Trophoblast cell (in vitro differentiated cells and primary cell): ENCODE data around the gene EEF2KMT.
"Not testable (repeated sequence)": the region's sequence is repeated elsewhere in the genome, so short reads cannot be mapped to it uniquely, and the experiment has no call there.

ENCODE experiments used
- DNase-seq, 2 donors: peaks; one replicate each; pipeline ENCODE4 v3.0.0-alpha.2; 2016
- H2AFZ ChIP-seq: 2 replicates; pipeline ENCODE4 v1.6.1; 2013; ENCODE audit warnings: low read length, moderate library complexity, mild to moderate bottlenecking; ENCODE audit not compliant: insufficient read depth, poor library complexity
- H2AK5ac ChIP-seq: 2 replicates; pipeline ENCODE4 v1.6.1; 2013; ENCODE audit warnings: mild to moderate bottlenecking, low read length
- H2BK120ac ChIP-seq: 2 replicates; pipeline ENCODE4 v1.6.1; 2013; ENCODE audit warnings: low read length, mild to moderate bottlenecking, moderate library complexity; ENCODE audit not compliant: insufficient read depth, poor library complexity
- H2BK12ac ChIP-seq: 2 replicates; pipeline ENCODE4 v1.6.1; 2013; ENCODE audit warnings: mild to moderate bottlenecking, low read length, moderate library complexity
- H2BK5ac ChIP-seq: 2 replicates; pipeline ENCODE4 v1.6.1; 2013; ENCODE audit warnings: low read length, low read depth, moderate library complexity, mild to moderate bottlenecking; ENCODE audit not compliant: poor library complexity
- H3K14ac ChIP-seq: 2 replicates; pipeline ENCODE4 v1.6.1; 2013; ENCODE audit warnings: mild to moderate bottlenecking, low read length
- H3K18ac ChIP-seq: 2 replicates; pipeline ENCODE4 v1.6.1; 2013; ENCODE audit warnings: mild to moderate bottlenecking, low read length
- H3K23ac ChIP-seq: 2 replicates; pipeline ENCODE4 v1.6.1; 2013; ENCODE audit warnings: low read length
- H3K27ac ChIP-seq: 2 replicates; pipeline ENCODE4 v1.5.1; 2013; ENCODE audit warnings: low read depth, mild to moderate bottlenecking, inconsistent platforms, low read length, moderate library complexity
- H3K27me3 ChIP-seq: 2 replicates; pipeline ENCODE4 v1.6.1; 2013; ENCODE audit warnings: inconsistent platforms, mild to moderate bottlenecking, low read length, moderate library complexity; ENCODE audit not compliant: insufficient read depth
- H3K36me3 ChIP-seq, 2 experiments: 1 replicate in 1 of 2; 2 replicates in 1 of 2; pipeline ENCODE4 v1.6.1; 2013; ENCODE audit warnings: low read length in 2 of 2, mild to moderate bottlenecking in 2 of 2, moderate library complexity in 1 of 2; ENCODE audit not compliant: insufficient read depth in 2 of 2, control insufficient read depth in 1 of 2
- H3K4ac ChIP-seq: 2 replicates; pipeline ENCODE4 v1.6.1; 2013; ENCODE audit warnings: low read depth, mild to moderate bottlenecking, low read length, moderate library complexity
- H3K4me1 ChIP-seq, 2 experiments: 1 replicate in 1 of 2; 2 replicates in 1 of 2; pipeline ENCODE4 v1.6.1; 2013; ENCODE audit warnings: low read length in 2 of 2, mild to moderate bottlenecking in 2 of 2, moderate library complexity in 1 of 2; ENCODE audit not compliant: insufficient read depth in 2 of 2, control insufficient read depth in 1 of 2
- H3K4me2 ChIP-seq: 2 replicates; pipeline ENCODE4 v1.6.1; 2013; ENCODE audit warnings: inconsistent platforms, mild to moderate bottlenecking, low read length, moderate library complexity
- H3K4me3 ChIP-seq: 2 replicates; pipeline ENCODE4 v1.5.1; 2013; ENCODE audit warnings: mild to moderate bottlenecking, low read depth, low read length, inconsistent platforms
- H3K79me1 ChIP-seq: one replicate; pipeline ENCODE4 v1.6.1; 2013; ENCODE audit warnings: low read length
- H3K79me2 ChIP-seq: 2 replicates; pipeline ENCODE4 v1.6.1; 2013; ENCODE audit warnings: low read length, mild to moderate bottlenecking; ENCODE audit not compliant: control insufficient read depth, insufficient read depth, poor library complexity
- H3K9ac ChIP-seq: 2 replicates; pipeline ENCODE4 v1.6.1; 2013; ENCODE audit warnings: mild to moderate bottlenecking, low read length
- H3K9me3 ChIP-seq: 2 replicates; pipeline ENCODE4 v1.6.1; 2013; ENCODE audit warnings: low read depth, mild to moderate bottlenecking, control low read depth, inconsistent platforms, low read length; ENCODE audit not compliant: insufficient read depth
- H4K12ac ChIP-seq: 2 replicates; pipeline ENCODE4 v1.6.1; 2013; ENCODE audit warnings: low read depth, mild to moderate bottlenecking, low read length, moderate library complexity
- H4K8ac ChIP-seq: 2 replicates; pipeline ENCODE4 v1.6.1; 2013; ENCODE audit warnings: low read depth, mild to moderate bottlenecking, low read length, moderate library complexity
- H4K91ac ChIP-seq: one replicate; pipeline ENCODE4 v1.6.1; 2013; ENCODE audit warnings: low read depth, mild to moderate bottlenecking, low read length, moderate library complexity
- WGBS: extraction: QIAGEN DNeasy Blood & Tissue Kit; methylation state at CpG from one replicate; pipeline ENCODE4 v1.1.7; 2013; ENCODE audit warnings: missing lambda C conversion rate; ENCODE audit not compliant: insufficient read length, insufficient coverage; ENCODE audit errors: extremely low coverage; 5-methylcytosine and 5-hydroxymethylcytosine counted together

The EEF2KMT gene

GRCh38 chr16:5116780-5117295 lies 19.2 kb upstream of the EEF2KMT start:
- not testable (repeated sequence) for H2AFZ ChIP-seq, H2BK5ac ChIP-seq, H2AK5ac ChIP-seq, DNase-seq, H3K4me3 ChIP-seq, H3K4me2 ChIP-seq, H3K23ac ChIP-seq, H4K91ac ChIP-seq, H3K9me3 ChIP-seq, H3K36me3 ChIP-seq, H4K12ac ChIP-seq, H3K14ac ChIP-seq, H3K4me1 ChIP-seq, H2BK12ac ChIP-seq, H3K79me1 ChIP-seq, H3K27me3 ChIP-seq, H3K27ac ChIP-seq, H4K8ac ChIP-seq, H3K79me2 ChIP-seq, H3K18ac ChIP-seq, H3K4ac ChIP-seq, H2BK120ac ChIP-seq, H3K9ac ChIP-seq
- no CpG with 5 or more reads among the region's 10 CpGs for WGBS

- H2BK120ac ChIP-seq, H3K4me1 ChIP-seq, H3K9ac ChIP-seq, H3K4me2 ChIP-seq, H3K9me3 ChIP-seq, H3K23ac ChIP-seq, H3K27me3 ChIP-seq, H2BK12ac ChIP-seq, H4K91ac ChIP-seq, H3K14ac ChIP-seq, H3K36me3 ChIP-seq, H2AFZ ChIP-seq, H2AK5ac ChIP-seq, H4K12ac ChIP-seq, H3K18ac ChIP-seq, H2BK5ac ChIP-seq, H3K4ac ChIP-seq, H4K8ac ChIP-seq, H3K79me1 ChIP-seq, H3K27ac ChIP-seq, H3K79me2 ChIP-seq, H3K4me3 ChIP-seq, DNase-seq: not testable (repeated sequence)
- WGBS, result no CpG with 5 or more reads among the region's 10 CpGs
These were observed 13.3 kb upstream of the EEF2KMT start for GRCh38 chr16:5110933-5111332.

DNA sequence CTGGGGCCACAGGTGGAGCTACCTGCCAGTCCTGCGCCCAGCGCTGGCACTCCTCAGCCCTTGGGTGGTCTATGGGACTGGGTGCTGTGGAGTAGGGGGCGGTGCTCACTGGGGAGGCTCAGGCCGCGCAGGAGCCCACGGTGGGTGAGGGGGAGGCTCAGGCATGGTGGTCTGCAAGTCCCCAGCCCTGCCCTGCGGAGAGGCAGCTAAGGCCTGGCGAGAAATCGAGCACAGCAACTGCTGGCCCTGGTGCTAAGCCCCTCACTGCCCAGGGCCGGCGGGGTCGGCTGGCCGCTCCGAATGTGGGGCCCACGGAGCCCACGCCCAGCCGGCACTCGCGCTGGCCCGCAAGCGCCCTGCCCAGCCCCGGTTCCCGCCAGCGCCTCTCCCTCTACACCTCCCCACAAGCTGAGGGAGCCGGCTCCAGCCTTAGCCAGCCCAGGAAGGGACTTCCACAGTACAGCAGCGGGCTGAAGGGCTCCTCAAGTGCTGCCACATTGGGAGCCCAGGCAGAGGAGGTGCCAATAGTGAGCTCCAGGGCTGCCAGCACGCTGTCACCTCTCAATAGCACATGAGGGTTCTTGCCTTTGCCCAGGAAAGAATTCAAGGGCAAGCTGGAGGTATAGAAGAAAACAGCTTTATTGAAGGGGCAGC lies 11.0 kb upstream of the EEF2KMT start:
- H2BK120ac ChIP-seq, result no peak overlapping the region
- no peak overlapping the region for H4K91ac ChIP-seq
- H3K79me1 ChIP-seq, result no peaks in the 10 kb centered on the region
- H3K27ac ChIP-seq, result no peak overlapping the region
- H3K4ac ChIP-seq, result no peak overlapping the region
- WGBS, result no CpG with 5 or more reads among the region's 27 CpGs
- no peak overlapping the region for H2BK5ac ChIP-seq
- H3K18ac ChIP-seq, result no peak overlapping the region
- no peak overlapping the region for H4K12ac ChIP-seq
- no peak overlapping the region for H3K9ac ChIP-seq
- no peak overlapping the region for H3K4me3 ChIP-seq
- H3K4me1 ChIP-seq, result no peaks in the 10 kb centered on the region
- H3K4me2 ChIP-seq, result no peak overlapping the region
- no peaks in the 10 kb centered on the region for H3K27me3 ChIP-seq
- H3K79me2 ChIP-seq, result no peaks in the 10 kb centered on the region
- H4K8ac ChIP-seq, result no peak overlapping the region
- no peaks in the 10 kb centered on the region for H3K36me3 ChIP-seq
- H3K9me3 ChIP-seq, result no peaks in the 10 kb centered on the region
- no peak overlapping the region for H2AK5ac ChIP-seq
- H3K23ac ChIP-seq, result no peak overlapping the region
- no peak for DNase-seq
- no peak overlapping the region for H3K14ac ChIP-seq
- H2AFZ ChIP-seq, result no peak overlapping the region
- H2BK12ac ChIP-seq, result no peak overlapping the region

GRCh38 chr16:5105039-5105438 lies 7.4 kb upstream of the EEF2KMT start:
- H3K4me1 ChIP-seq, H3K4ac ChIP-seq, H3K9ac ChIP-seq, H2BK12ac ChIP-seq, H2AK5ac ChIP-seq, H3K9me3 ChIP-seq, H3K79me2 ChIP-seq, H3K36me3 ChIP-seq, H2BK5ac ChIP-seq, H3K27me3 ChIP-seq, H2AFZ ChIP-seq, H3K79me1 ChIP-seq, H3K4me2 ChIP-seq, DNase-seq, H3K18ac ChIP-seq, H3K14ac ChIP-seq, H3K27ac ChIP-seq, H2BK120ac ChIP-seq, H4K8ac ChIP-seq, H3K23ac ChIP-seq, H4K12ac ChIP-seq, H4K91ac ChIP-seq, H3K4me3 ChIP-seq: not testable (repeated sequence)
- WGBS, result no CpG with 5 or more reads among the region's 5 CpGs
